Measurements from ENCODE around the gene SLX9. TPM values are rescaled to one million over a fixed set of nuclear protein-coding genes. Genes with fewer than 3 reads are reported as not detected.

The SLX9 gene
- total RNA-seq, 1 donor from 2014 or later: 31.8 TPM

GRCh38 chr21:44959376-44960091 is 19.7 kb downstream of the SLX9 start:
- Mint-ChIP-seq H3K4me3 (no peak overlapping the region), H3K4me1 (peaks cover 11% of the 10 kb centered on the region), H3K9me3 (peaks cover 5% of the 10 kb centered on the region), H3K27ac (no peak overlapping the region), H3K36me3 (peaks cover 24% of the 10 kb centered on the region), H3K27me3 (ENCODE audit: low read depth) (no peaks in the 10 kb centered on the region)
- TF ChIP-seq, protein P1, sequence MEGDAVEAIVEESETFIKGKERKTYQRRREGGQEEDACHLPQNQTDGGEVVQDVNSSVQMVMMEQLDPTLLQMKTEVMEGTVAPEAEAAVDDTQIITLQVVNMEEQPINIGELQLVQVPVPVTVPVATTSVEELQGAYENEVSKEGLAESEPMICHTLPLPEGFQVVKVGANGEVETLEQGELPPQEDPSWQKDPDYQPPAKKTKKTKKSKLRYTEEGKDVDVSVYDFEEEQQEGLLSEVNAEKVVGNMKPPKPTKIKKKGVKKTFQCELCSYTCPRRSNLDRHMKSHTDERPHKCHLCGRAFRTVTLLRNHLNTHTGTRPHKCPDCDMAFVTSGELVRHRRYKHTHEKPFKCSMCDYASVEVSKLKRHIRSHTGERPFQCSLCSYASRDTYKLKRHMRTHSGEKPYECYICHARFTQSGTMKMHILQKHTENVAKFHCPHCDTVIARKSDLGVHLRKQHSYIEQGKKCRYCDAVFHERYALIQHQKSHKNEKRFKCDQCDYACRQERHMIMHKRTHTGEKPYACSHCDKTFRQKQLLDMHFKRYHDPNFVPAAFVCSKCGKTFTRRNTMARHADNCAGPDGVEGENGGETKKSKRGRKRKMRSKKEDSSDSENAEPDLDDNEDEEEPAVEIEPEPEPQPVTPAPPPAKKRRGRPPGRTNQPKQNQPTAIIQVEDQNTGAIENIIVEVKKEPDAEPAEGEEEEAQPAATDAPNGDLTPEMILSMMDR (IDR thresholded peaks at IDR 0.05; ENCODE audit: unreplicated experiment): no peak
- no peak for DNase-seq (ENCODE audit: low spot score in 2 of 2, unreplicated experiment in 2 of 2)

DNA sequence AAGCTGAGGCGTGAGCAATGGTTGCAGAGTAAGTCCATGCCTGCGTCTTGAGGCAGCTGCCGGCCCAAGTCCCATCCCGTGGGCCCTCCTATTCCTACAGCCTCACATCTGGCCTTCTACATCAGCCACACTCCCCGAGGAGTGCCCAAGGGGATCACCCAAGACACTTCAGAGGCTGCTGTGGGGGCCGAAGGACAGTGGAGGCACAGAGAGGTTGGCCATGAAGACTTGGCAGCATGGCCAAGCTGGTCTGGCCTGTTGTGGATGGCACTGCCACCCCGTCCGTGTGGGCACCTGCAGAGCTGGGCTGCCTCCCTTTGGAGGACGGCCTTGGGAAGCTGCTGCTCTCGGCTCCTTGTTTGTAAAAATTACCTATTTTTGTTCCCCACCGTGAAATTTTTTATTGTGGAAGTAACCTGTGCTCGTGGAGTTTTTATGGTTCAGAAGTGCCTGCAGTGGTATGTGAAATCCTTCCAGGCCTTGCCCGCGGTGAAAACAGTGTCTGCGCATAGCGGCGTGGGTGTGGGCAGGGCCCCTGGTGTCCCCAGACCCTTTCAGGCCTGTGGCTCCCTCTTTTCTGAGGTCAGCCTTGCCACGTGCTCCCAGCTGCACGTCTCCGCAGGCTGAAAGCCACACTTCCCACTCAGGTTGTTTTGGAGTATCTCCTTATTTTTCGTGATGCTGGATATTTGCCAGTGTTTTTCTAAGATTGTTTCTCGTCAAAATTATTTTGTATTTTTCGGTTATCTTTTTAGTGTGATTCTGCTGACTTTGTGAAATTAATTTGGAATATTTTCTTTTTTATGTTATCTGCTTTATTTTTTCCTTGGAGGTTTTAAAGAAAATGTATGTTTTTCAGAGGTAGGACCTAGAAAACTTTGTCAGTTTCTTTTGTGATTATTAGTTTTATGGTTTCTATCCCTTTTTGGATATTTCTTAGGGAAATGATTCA is 20.6 kb downstream of the SLX9 start:
- no peak overlapping the region for H3K27ac Mint-ChIP-seq

DNA sequence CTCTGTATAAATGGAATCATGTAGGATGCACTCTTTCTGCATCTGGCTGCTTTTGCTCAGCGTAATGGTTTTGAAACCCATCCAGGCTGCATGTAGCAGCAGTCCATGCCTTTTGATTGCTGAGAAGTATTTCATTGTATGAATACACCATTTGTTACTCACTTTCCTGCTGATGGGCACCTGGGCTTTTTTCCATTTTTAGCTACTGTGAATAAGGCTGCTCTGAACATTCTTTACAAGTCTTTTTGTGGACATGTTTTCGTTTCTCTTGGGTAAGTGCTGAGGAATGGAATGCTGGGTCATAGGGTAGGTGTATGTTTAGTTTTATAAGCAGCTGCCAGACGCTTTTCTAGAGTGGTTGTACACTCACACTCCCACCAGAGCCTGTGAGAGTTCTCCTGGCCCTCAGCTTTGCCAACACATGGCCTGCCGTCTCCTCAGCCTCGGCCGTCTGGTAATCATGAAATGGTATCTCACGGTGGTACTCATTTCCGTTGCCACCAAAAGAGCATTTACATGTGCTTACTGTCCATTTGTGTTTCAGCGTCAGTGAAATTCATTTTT is 22.7 kb downstream of the SLX9 start:
- no peak for DNase-seq (ENCODE audit: low spot score in 2 of 2, unreplicated experiment in 2 of 2)
- peak overlapping the region; percentile 75 for H3K27ac Mint-ChIP-seq
- peaks cover 22% of the 10 kb centered on the region for H3K4me1 Mint-ChIP-seq
- no peak overlapping the region for H3K4me3 Mint-ChIP-seq
- peaks cover 5% of the 10 kb centered on the region for H3K9me3 Mint-ChIP-seq
- TF ChIP-seq, protein P1 (IDR thresholded peaks at IDR 0.05; ENCODE audit: unreplicated experiment): no peak
- H3K36me3 Mint-ChIP-seq: peaks cover 33% of the 10 kb centered on the region
- H3K27me3 Mint-ChIP-seq (ENCODE audit: low read depth): no peaks in the 10 kb centered on the region

More for the DNA sequence above, 20.6 kb downstream of the SLX9 start:
- H3K4me3 Mint-ChIP-seq: no peak overlapping the region
- H3K4me1 Mint-ChIP-seq: peaks cover 14% of the 10 kb centered on the region
- H3K36me3 Mint-ChIP-seq: peaks cover 32% of the 10 kb centered on the region
- DNase-seq (ENCODE audit: low spot score in 2 of 2, unreplicated experiment in 2 of 2): no peak
- H3K9me3 Mint-ChIP-seq: peaks cover 5% of the 10 kb centered on the region
- H3K27me3 Mint-ChIP-seq (ENCODE audit: low read depth): no peaks in the 10 kb centered on the region
- TF ChIP-seq, protein P1 (IDR thresholded peaks at IDR 0.05; ENCODE audit: unreplicated experiment): no peak

DNA sequence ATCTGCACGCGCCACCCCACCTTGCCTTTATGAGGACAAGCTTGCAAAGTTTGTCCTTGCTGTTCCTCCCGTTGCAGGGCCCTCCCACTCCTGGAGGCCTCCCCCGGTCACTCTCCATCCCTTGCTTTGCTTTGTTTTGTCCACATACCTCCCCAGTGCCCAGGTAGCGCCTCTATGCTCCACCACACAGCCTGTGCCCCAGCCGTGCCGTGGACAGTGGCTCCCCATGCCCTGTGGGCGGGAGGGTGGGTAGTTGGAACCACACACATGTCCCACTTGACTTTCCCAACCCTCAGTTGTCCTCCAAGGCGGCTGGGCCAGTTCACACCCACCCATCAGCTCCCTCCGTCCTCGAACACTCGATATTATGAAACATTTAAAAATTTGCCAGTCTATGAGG is 24.6 kb downstream of the SLX9 start:
- Mint-ChIP-seq H3K4me1 (peaks cover 20% of the 10 kb centered on the region), H3K27ac (no peak overlapping the region), H3K36me3 (peaks cover 35% of the 10 kb centered on the region), H3K9me3 (peaks cover 5% of the 10 kb centered on the region), H3K4me3 (no peak overlapping the region), H3K27me3 (ENCODE audit: low read depth) (no peaks in the 10 kb centered on the region)
- no peak for DNase-seq (ENCODE audit: low spot score in 2 of 2, unreplicated experiment in 2 of 2)
- TF ChIP-seq, protein P1 (IDR thresholded peaks at IDR 0.05; ENCODE audit: unreplicated experiment): no peak

DNA sequence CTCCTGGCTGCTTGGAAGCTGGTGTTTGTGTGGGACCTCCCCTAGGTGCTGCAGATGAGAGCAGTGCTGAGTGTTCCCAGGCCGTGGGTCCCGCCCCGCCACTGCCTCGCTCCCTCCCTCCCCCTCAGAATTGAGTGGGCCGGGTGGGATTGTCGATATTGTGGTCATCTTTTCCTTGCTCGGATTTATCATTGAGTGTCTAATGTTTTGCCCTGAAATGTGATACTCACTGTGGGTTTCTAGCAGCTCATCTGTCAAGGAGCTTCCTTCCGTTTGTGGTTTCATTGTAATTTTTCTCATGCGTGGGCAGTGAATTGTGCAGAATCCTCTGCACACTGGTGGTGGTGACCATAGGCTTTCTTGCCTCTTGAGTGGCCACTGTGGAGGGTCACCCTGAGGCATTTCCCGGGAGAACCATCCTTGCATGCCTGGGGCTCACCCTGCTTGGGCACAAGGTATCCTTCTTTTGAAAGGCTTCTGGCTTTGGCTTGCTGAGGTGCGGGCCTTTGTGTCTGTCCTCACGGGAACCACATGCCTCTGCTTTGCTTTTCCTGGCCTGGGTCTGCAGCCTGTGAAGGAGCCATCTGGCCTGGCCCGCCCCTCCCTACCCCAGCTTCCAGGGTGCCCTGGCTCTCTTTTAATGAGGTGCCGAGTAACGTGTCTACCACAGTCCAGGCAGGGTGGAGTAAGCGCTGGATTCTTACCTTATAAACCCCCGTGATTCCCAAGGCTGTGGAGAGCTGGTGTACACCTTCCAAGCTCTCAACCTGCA is 25.6 kb downstream of the SLX9 start:
- no peak for DNase-seq (ENCODE audit: low spot score in 2 of 2, unreplicated experiment in 2 of 2)
- TF ChIP-seq, protein P1 (IDR thresholded peaks at IDR 0.05; ENCODE audit: unreplicated experiment): no peak
- H3K9me3 Mint-ChIP-seq: peaks cover 5% of the 10 kb centered on the region
- H3K4me3 Mint-ChIP-seq: no peak overlapping the region
- H3K27ac Mint-ChIP-seq: no peak overlapping the region
- peaks cover 43% of the 10 kb centered on the region for H3K36me3 Mint-ChIP-seq
- H3K4me1 Mint-ChIP-seq: peaks cover 29% of the 10 kb centered on the region
- H3K27me3 Mint-ChIP-seq (ENCODE audit: low read depth): no peaks in the 10 kb centered on the region
